Neural cell (in vitro differentiated cells): ENCODE data around the gene CSF1. TPM values are rescaled to one million over a fixed set of nuclear protein-coding genes. Genes with fewer than 3 reads are reported as not detected.

ENCODE experiments used
- H2AFZ ChIP-seq: fragments of 200-600, 300-800 bp; sonication (generic), shearing (Covaris generic); 2 replicates; pipeline ENCODE4 v1.6.0; 2014; ENCODE audit warnings: low read depth, mild to moderate bottlenecking, antibody characterized with exemption, low read length, moderate library complexity
- H3F3A ChIP-seq: fragments of 200-600 bp; shearing (Covaris generic); 2 replicates; pipeline ENCODE4 v1.6.1; 2016; ENCODE audit warnings: mild to moderate bottlenecking, moderate library complexity, mixed read lengths, antibody characterized with exemption, low read length; ENCODE audit not compliant: insufficient read depth, poor library complexity, severe bottlenecking
- H3K27ac ChIP-seq: fragments of 200-600, 300-800 bp; sonication (generic), shearing (Covaris generic); 2 replicates; pipeline ENCODE4 v1.5.1; 2014; ENCODE audit warnings: mild to moderate bottlenecking, low read length, moderate library complexity
- H3K27me3 ChIP-seq: fragments of 300-800, 200-600 bp; sonication (generic), shearing (Covaris generic); 2 replicates; pipeline ENCODE4 v1.6.0; 2014; ENCODE audit warnings: mild to moderate bottlenecking, low read depth, low read length, moderate library complexity; ENCODE audit not compliant: insufficient read depth
- H3K36me3 ChIP-seq: fragments of 300-800, 200-600 bp; sonication (generic), shearing (Covaris generic); 2 replicates; pipeline ENCODE4 v1.5.1; 2014; ENCODE audit warnings: mild to moderate bottlenecking, antibody characterized with exemption, low read length, moderate library complexity; ENCODE audit not compliant: insufficient read depth
- H3K4me2 ChIP-seq: fragments of 300-800, 200-600 bp; sonication (generic), shearing (Covaris generic); 2 replicates; pipeline ENCODE4 v1.6.0; 2014; ENCODE audit warnings: mild to moderate bottlenecking, low read length
- H3K4me3 ChIP-seq: fragments of 300-800, 200-600 bp; sonication (generic), shearing (Covaris generic); 2 replicates; pipeline ENCODE4 v1.5.1; 2014; ENCODE audit warnings: mild to moderate bottlenecking, low read length, moderate library complexity
- H3K79me2 ChIP-seq: fragments of 200-600 bp; shearing (Covaris generic); replicated peaks from 2 replicates; pipeline ENCODE4 v1.6.0; 2014; ENCODE audit warnings: mild to moderate bottlenecking, low read length, moderate library complexity; ENCODE audit not compliant: insufficient read depth
- H3K9ac ChIP-seq: fragments of 300-800, 200-600 bp; sonication (generic), shearing (Covaris generic); 2 replicates; pipeline ENCODE4 v1.6.1; 2016; ENCODE audit warnings: mild to moderate bottlenecking, low read length, mixed read lengths
- H3K9me2 ChIP-seq: fragments of 200-600 bp; shearing (Covaris generic); 2 replicates; pipeline ENCODE4 v1.6.1; 2016; ENCODE audit warnings: mild to moderate bottlenecking, low read length, mixed read lengths; ENCODE audit not compliant: insufficient read depth
- H3K9me3 ChIP-seq: fragments of 200-600, 300-800 bp; sonication (generic), shearing (Covaris generic); 2 replicates; pipeline ENCODE4 v1.6.1; 2016; ENCODE audit warnings: mild to moderate bottlenecking, mixed run types, low read length, moderate library complexity, mixed read lengths
- H4K20me1 ChIP-seq: fragments of 200-600 bp; shearing (Covaris generic); 2 replicates; pipeline ENCODE4 v1.6.1; 2016; ENCODE audit warnings: mild to moderate bottlenecking, mixed run types; ENCODE audit not compliant: insufficient read depth
- EP300 ChIP-seq: fragments of 450-650 bp; conservative IDR thresholded peaks from 2 replicates; pipeline ENCODE4 v1.6.1; 2014; ENCODE audit warnings: antibody characterized with exemption, mild to moderate bottlenecking, moderate library complexity; ENCODE audit not compliant: poor library complexity, severe bottlenecking
- EZH2 ChIP-seq: fragments of 200-600, 300-800 bp; shearing (Covaris generic), sonication (generic); IDR thresholded peaks from 2 replicates; pipeline ENCODE4 v1.6.1; 2014; ENCODE audit warnings: antibody characterized with exemption, low read length, borderline replicate concordance, mild to moderate bottlenecking; ENCODE audit not compliant: insufficient read depth, poor library complexity, severe bottlenecking
- MXI1 ChIP-seq: fragments of 450-650 bp; conservative IDR thresholded peaks from 2 replicates; pipeline ENCODE4 v1.6.1; 2014; ENCODE audit warnings: antibody characterized with exemption, mild to moderate bottlenecking; ENCODE audit not compliant: poor library complexity, severe bottlenecking
- POLR2AphosphoS5 ChIP-seq: IDR thresholded peaks from 2 replicates; pipeline ENCODE4 v1.6.1; 2012
- RAD21 ChIP-seq: fragments of 450-650 bp; conservative IDR thresholded peaks from 2 replicates; pipeline ENCODE4 v1.6.1; 2014; ENCODE audit warnings: antibody characterized with exemption, mild to moderate bottlenecking, moderate library complexity
- SMC3 ChIP-seq: fragments of 450-650 bp; conservative IDR thresholded peaks from 2 replicates; pipeline ENCODE4 v1.6.1; 2014; ENCODE audit warnings: antibody characterized with exemption, mild to moderate bottlenecking, moderate library complexity; ENCODE audit not compliant: poor library complexity
- TAF1 ChIP-seq: IDR thresholded peaks from 2 replicates; pipeline ENCODE4 v1.6.1; 2012; ENCODE audit warnings: low read depth
- polyA plus RNA-seq: library from polyadenylated mRNA; depleted of rRNA; stranded (reverse); fragments of >200 nt; gene quantifications from 2 replicates; pipeline ENCODE4 v1.2.3, GENCODE V29; 2014
- TF ChIP-seq, protein P1 (sequence below): fragments of 450-650 bp; IDR thresholded peaks from 2 replicates; pipeline ENCODE4 v1.5.1; 2014; ENCODE audit warnings: antibody characterized with exemption, mild to moderate bottlenecking, moderate library complexity; ENCODE audit not compliant: poor library complexity, severe bottlenecking
- TF ChIP-seq, protein P2 (sequence below): IDR thresholded peaks from 2 replicates; pipeline ENCODE4 v1.6.1; 2012; ENCODE audit warnings: borderline replicate concordance

Gene CSF1
- polyA plus RNA-seq, 1 donor from 2014 or later = 0.30 TPM

DNA sequence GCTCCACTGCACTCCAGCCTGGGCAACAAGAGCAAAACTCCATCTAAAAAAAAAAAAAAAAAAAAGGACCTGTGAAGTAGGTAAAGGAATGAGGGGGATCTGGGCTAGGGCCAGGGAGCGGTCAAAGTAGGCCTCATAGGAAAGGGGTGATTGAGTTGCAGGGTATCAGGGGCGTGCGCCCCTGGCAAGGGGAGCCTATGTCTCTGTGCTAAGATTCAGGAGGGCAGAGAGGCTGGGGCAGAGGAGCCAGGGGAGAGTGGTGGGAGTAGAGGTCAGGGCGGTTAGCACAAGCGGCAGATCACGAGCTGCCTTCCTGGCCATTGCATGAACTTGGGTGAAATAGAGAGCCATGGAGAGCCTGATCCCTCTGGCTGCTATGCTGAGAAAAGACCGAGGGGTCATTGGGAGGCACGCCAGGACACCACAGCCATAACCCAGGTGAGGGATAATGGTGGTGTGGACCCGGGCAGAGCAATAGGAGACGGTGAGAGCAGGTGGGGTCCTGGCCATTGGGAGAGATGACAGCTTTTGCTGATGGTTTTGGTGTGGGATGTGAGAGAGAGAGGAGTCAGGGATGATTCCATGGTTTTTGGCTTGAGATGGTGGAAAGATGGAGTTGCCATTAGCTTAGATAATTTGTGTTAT is 30.6 kb upstream of the CSF1 start:
- H2AFZ ChIP-seq = no peak overlapping the region
- H3K9me2 ChIP-seq = no peaks in the 10 kb centered on the region
- no peaks in the 10 kb centered on the region for H3K9me3 ChIP-seq
- H3K36me3 ChIP-seq = no peaks in the 10 kb centered on the region
- TF ChIP-seq EP300 (no peak), POLR2AphosphoS5 (no peak), TAF1 (no peak), SMC3 (no peak), MXI1 (no peak), EZH2 (no peak)
- TF ChIP-seq, protein P1, sequence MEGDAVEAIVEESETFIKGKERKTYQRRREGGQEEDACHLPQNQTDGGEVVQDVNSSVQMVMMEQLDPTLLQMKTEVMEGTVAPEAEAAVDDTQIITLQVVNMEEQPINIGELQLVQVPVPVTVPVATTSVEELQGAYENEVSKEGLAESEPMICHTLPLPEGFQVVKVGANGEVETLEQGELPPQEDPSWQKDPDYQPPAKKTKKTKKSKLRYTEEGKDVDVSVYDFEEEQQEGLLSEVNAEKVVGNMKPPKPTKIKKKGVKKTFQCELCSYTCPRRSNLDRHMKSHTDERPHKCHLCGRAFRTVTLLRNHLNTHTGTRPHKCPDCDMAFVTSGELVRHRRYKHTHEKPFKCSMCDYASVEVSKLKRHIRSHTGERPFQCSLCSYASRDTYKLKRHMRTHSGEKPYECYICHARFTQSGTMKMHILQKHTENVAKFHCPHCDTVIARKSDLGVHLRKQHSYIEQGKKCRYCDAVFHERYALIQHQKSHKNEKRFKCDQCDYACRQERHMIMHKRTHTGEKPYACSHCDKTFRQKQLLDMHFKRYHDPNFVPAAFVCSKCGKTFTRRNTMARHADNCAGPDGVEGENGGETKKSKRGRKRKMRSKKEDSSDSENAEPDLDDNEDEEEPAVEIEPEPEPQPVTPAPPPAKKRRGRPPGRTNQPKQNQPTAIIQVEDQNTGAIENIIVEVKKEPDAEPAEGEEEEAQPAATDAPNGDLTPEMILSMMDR = no peak
- H3K4me3 ChIP-seq = no peak overlapping the region
- no peak overlapping the region for H3K27ac ChIP-seq
- H4K20me1 ChIP-seq = no peaks in the 10 kb centered on the region
- H3K79me2 ChIP-seq = no peaks in the 10 kb centered on the region
- H3K4me2 ChIP-seq = no peak overlapping the region
- no peak overlapping the region for H3K9ac ChIP-seq
- H3K27me3 ChIP-seq = no peaks in the 10 kb centered on the region
- no peaks in the 10 kb centered on the region for H3F3A ChIP-seq

DNA sequence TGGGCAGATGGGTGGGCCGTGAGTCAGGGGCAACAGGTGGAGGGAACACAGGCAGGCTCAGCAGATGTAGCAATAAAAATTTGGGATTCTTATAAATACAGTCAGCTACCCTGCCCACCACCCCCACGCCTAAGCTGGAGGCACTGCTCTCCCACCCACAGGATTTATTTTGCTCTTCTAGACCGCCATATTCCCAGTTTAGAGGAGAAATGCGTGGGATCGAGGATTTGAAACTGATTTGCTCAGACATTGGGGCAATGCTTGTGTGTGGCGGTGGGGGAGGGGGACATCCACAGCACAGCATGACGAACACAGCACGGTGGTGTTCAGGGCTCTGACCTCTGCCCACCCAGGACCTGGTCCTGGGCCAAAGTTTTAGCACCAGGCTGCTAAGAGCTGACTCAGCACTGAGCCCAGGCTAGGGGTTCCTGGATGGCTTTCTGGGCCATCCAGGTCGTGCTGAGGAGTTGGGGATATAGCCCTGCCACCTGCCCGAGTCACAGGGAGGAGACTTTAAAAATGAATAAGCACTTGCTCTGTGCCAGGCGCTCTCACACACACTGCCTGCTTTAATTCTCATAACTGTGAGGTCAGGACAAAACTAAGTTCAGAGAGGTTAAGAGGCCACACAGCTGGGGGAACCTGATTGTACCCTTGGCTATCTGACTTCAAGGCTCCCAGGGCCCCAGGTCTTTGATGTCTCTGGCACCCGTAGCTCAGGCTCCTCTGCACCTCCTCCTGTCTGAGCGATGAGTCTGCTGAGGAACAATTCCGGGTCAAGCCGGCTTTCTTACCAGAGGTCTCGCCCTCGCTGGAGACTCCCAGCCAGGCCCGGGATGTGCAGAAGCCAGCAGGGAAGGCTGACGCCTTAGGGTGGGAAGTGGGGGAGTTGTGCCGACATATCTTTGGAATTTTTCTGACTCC is 29.4 kb upstream of the CSF1 start:
- Histone ChIP-seq H3K9me2 (no peaks in the 10 kb centered on the region), H4K20me1 (no peaks in the 10 kb centered on the region), H3K4me2 (no peak overlapping the region), H3K36me3 (no peaks in the 10 kb centered on the region), H3K27me3 (no peaks in the 10 kb centered on the region), H3K79me2 (no peaks in the 10 kb centered on the region), H3K9ac (no peak overlapping the region), H3F3A (no peaks in the 10 kb centered on the region), H2AFZ (no peak overlapping the region), H3K4me3 (no peak overlapping the region), H3K9me3 (no peaks in the 10 kb centered on the region), H3K27ac (no peak overlapping the region)
- TF ChIP-seq EZH2 (no peak), EP300 (no peak), MXI1 (no peak), TAF1 (no peak), RAD21 (no peak), SMC3 (no peak), POLR2AphosphoS5 (no peak)
- TF ChIP-seq, protein P1 = no peak
- TF ChIP-seq, protein P2, sequence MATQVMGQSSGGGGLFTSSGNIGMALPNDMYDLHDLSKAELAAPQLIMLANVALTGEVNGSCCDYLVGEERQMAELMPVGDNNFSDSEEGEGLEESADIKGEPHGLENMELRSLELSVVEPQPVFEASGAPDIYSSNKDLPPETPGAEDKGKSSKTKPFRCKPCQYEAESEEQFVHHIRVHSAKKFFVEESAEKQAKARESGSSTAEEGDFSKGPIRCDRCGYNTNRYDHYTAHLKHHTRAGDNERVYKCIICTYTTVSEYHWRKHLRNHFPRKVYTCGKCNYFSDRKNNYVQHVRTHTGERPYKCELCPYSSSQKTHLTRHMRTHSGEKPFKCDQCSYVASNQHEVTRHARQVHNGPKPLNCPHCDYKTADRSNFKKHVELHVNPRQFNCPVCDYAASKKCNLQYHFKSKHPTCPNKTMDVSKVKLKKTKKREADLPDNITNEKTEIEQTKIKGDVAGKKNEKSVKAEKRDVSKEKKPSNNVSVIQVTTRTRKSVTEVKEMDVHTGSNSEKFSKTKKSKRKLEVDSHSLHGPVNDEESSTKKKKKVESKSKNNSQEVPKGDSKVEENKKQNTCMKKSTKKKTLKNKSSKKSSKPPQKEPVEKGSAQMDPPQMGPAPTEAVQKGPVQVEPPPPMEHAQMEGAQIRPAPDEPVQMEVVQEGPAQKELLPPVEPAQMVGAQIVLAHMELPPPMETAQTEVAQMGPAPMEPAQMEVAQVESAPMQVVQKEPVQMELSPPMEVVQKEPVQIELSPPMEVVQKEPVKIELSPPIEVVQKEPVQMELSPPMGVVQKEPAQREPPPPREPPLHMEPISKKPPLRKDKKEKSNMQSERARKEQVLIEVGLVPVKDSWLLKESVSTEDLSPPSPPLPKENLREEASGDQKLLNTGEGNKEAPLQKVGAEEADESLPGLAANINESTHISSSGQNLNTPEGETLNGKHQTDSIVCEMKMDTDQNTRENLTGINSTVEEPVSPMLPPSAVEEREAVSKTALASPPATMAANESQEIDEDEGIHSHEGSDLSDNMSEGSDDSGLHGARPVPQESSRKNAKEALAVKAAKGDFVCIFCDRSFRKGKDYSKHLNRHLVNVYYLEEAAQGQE = no peak
